Effector memory CD8-positive, alpha-beta T cell (primary cell): Measurements from ENCODE around the gene MYO7B.
"Not testable (repeated sequence)": the region's sequence is repeated elsewhere in the genome, so short reads cannot be mapped to it uniquely, and the experiment has no call there.

Source experiments
- ATAC-seq: fragments of 150-1000 bp; cut with Tn5 transposase; replicated peaks from 2 replicates; pipeline ENCODE4 v1.10.0; 2021; ENCODE audit warnings: mild to moderate bottlenecking, moderate library complexity
- DNase-seq, 3 experiments: peaks; one replicate each; pipeline ENCODE4 v3.0.0; 2021
- H3K27ac Mint-ChIP-seq, 2 donors: one replicate each; pipeline ENCODE4 v1.8.0; 2022; ENCODE audit warnings: mild to moderate bottlenecking in 2 of 2, mixed read lengths in 2 of 2, moderate library complexity in 2 of 2
- H3K27me3 Mint-ChIP-seq, 2 donors: one replicate each; pipeline ENCODE4 v1.8.0; 2022; ENCODE audit warnings: mixed read lengths in 2 of 2
- H3K36me3 Mint-ChIP-seq: one replicate; pipeline ENCODE4 v1.8.0; 2022; ENCODE audit warnings: mild to moderate bottlenecking, moderate library complexity, mixed read lengths; ENCODE audit not compliant: insufficient read depth
- H3K4me1 Mint-ChIP-seq, 2 donors: one replicate each; pipeline ENCODE4 v1.8.0; 2022; ENCODE audit warnings: low read depth in 2 of 2, mixed read lengths in 2 of 2
- H3K4me3 Mint-ChIP-seq, 2 donors: one replicate each; pipeline ENCODE4 v1.8.0; 2022; ENCODE audit warnings: mild to moderate bottlenecking in 2 of 2, mixed read lengths in 2 of 2, moderate library complexity in 2 of 2
- H3K9me3 Mint-ChIP-seq, 2 donors: one replicate each; pipeline ENCODE4 v1.8.0; 2022; ENCODE audit warnings: mixed read lengths in 2 of 2

Gene MYO7B

GRCh38 chr2:127512362-127512761 is 23.1 kb upstream of the MYO7B start:
- H3K27ac Mint-ChIP-seq = peak overlapping the region; percentile 70 to 84
- peaks cover 22% of the 10 kb centered on the region for H3K36me3 Mint-ChIP-seq
- no peak overlapping the region for H3K4me3 Mint-ChIP-seq
- peaks cover 62 to 92% of the 10 kb centered on the region in 2 donors for H3K4me1 Mint-ChIP-seq
- no peaks in the 10 kb centered on the region for H3K27me3 Mint-ChIP-seq
- DNase-seq (no peak), ATAC-seq (no peak)
- H3K9me3 Mint-ChIP-seq = no peaks in the 10 kb centered on the region

- peaks cover 55 to 86% of the 10 kb centered on the region in 2 donors for H3K4me1 Mint-ChIP-seq
- DNase-seq (no peak), ATAC-seq (no peak)
- H3K36me3 Mint-ChIP-seq = peaks cover 32% of the 10 kb centered on the region
- H3K27ac Mint-ChIP-seq = peak overlapping the region in 1 of 2 donors; percentile 66
- H3K9me3 Mint-ChIP-seq = no peaks in the 10 kb centered on the region
- H3K4me3 Mint-ChIP-seq = no peak overlapping the region
- no peaks in the 10 kb centered on the region for H3K27me3 Mint-ChIP-seq
Observed at GRCh38 chr2:127514076-127514475, 21.4 kb upstream of the MYO7B start.

- H3K36me3 Mint-ChIP-seq = peaks cover 32% of the 10 kb centered on the region
- peaks cover 53 to 83% of the 10 kb centered on the region in 2 donors for H3K4me1 Mint-ChIP-seq
- H3K27ac Mint-ChIP-seq = peak overlapping the region; percentile 66
- no peak for ATAC-seq
- H3K4me3 Mint-ChIP-seq = no peak overlapping the region
- no peaks in the 10 kb centered on the region for H3K27me3 Mint-ChIP-seq
- H3K9me3 Mint-ChIP-seq = no peaks in the 10 kb centered on the region
- no peak for DNase-seq
Observed at GRCh38 chr2:127514485-127514884, 21.0 kb upstream of the MYO7B start.

GRCh38 chr2:127515383-127515915 is 20.0 kb upstream of the MYO7B start:
- ATAC-seq (no peak), DNase-seq (no peak)
- Mint-ChIP-seq H3K27me3 (no peaks in the 10 kb centered on the region), H3K4me3 (no peak overlapping the region), H3K36me3 (peaks cover 32% of the 10 kb centered on the region), H3K27ac (peak overlapping the region; percentile 66 to 83), H3K4me1 (peaks cover 53 to 82% of the 10 kb centered on the region in 2 donors), H3K9me3 (no peaks in the 10 kb centered on the region)

- Mint-ChIP-seq H3K27me3 (no peaks in the 10 kb centered on the region), H3K9me3 (no peaks in the 10 kb centered on the region), H3K4me1 (peaks cover 47 to 79% of the 10 kb centered on the region in 2 donors), H3K4me3 (no peak overlapping the region), H3K27ac (peak overlapping the region; percentile 66 to 83), H3K36me3 (peaks cover 38% of the 10 kb centered on the region)
- no peak for ATAC-seq
- DNase-seq = no peak
Observed at GRCh38 chr2:127516041-127516762, 19.3 kb upstream of the MYO7B start.

GRCh38 chr2:127517465-127517864 is 18.0 kb upstream of the MYO7B start:
- H3K4me1 Mint-ChIP-seq = peaks cover 44 to 72% of the 10 kb centered on the region in 2 donors
- H3K4me3 Mint-ChIP-seq = no peak overlapping the region
- ATAC-seq (no peak), DNase-seq (no peak)
- H3K36me3 Mint-ChIP-seq = peaks cover 44% of the 10 kb centered on the region
- H3K27ac Mint-ChIP-seq = peak overlapping the region; percentile 12 to 70
- H3K9me3 Mint-ChIP-seq = no peaks in the 10 kb centered on the region
- no peaks in the 10 kb centered on the region for H3K27me3 Mint-ChIP-seq

GRCh38 chr2:127520424-127520823 is 15.1 kb upstream of the MYO7B start:
- Mint-ChIP-seq H3K27ac (peak overlapping the region; percentile 23 to 78), H3K27me3 (no peaks in the 10 kb centered on the region), H3K9me3 (no peaks in the 10 kb centered on the region), H3K4me3 (no peak overlapping the region), H3K36me3 (peaks cover 43% of the 10 kb centered on the region), H3K4me1 (peaks cover 32 to 60% of the 10 kb centered on the region in 2 donors)
- DNase-seq = no peak
- ATAC-seq = no peak

- Mint-ChIP-seq H3K36me3 (peaks cover 33% of the 10 kb centered on the region), H3K4me1 (peaks cover 23 to 50% of the 10 kb centered on the region in 2 donors), H3K9me3 (no peaks in the 10 kb centered on the region), H3K27ac (peak overlapping the region; percentile 76 to 79), H3K27me3 (no peaks in the 10 kb centered on the region), H3K4me3 (peak overlapping the region; percentile 10 to 47)
- DNase-seq (no peak), ATAC-seq (no peak)
Observed at GRCh38 chr2:127523269-127523939, 12.1 kb upstream of the MYO7B start.

GRCh38 chr2:127524198-127524834 is 11.2 kb upstream of the MYO7B start:
- H3K36me3 Mint-ChIP-seq = peaks cover 33% of the 10 kb centered on the region
- H3K27ac Mint-ChIP-seq = peak overlapping the region; percentile 76 to 99
- H3K27me3 Mint-ChIP-seq, DNase-seq, H3K9me3 Mint-ChIP-seq, ATAC-seq: not testable (repeated sequence)
- peaks cover 23 to 50% of the 10 kb centered on the region in 2 donors for H3K4me1 Mint-ChIP-seq
- H3K4me3 Mint-ChIP-seq = peak overlapping the region; percentile 93 to 94

- peaks cover 32% of the 10 kb centered on the region for H3K36me3 Mint-ChIP-seq
- H3K4me1 Mint-ChIP-seq = peaks cover 23 to 39% of the 10 kb centered on the region in 2 donors
- ATAC-seq (no peak), DNase-seq (no peak)
- H3K4me3 Mint-ChIP-seq = peak overlapping the region; percentile 93 to 94
- H3K27me3 Mint-ChIP-seq = no peaks in the 10 kb centered on the region
- peak overlapping the region; percentile 97 to 99 for H3K27ac Mint-ChIP-seq
- no peaks in the 10 kb centered on the region for H3K9me3 Mint-ChIP-seq
Observed at GRCh38 chr2:127525691-127526131, 9.8 kb upstream of the MYO7B start.

- no peaks in the 10 kb centered on the region for H3K9me3 Mint-ChIP-seq
- no peaks in the 10 kb centered on the region for H3K27me3 Mint-ChIP-seq
- peak within 1 kb of the TSS; percentile 97 to 99 for H3K27ac Mint-ChIP-seq
- ATAC-seq (peak; percentile 87), DNase-seq (peak; percentile 86 to 88 (median 86))
- peaks cover 23 to 37% of the 10 kb centered on the region in 2 donors for H3K4me1 Mint-ChIP-seq
- peak within 1 kb of the TSS; percentile 93 to 94 for H3K4me3 Mint-ChIP-seq
- peaks cover 25% of the 10 kb centered on the region for H3K36me3 Mint-ChIP-seq
Observed at GRCh38 chr2:127526132-127527000, 9.1 kb upstream of the MYO7B start, which contains the start of gene IWS1. Gene IWS1, minus strand, starts transcription at chr2:127526489. Its CDS starts 281 bp downstream, at chr2:127526208.

GRCh38 chr2:127527001-127527804 is 8.3 kb upstream of the MYO7B start:
- Mint-ChIP-seq H3K4me3 (peak overlapping the region; percentile 93 to 94), H3K9me3 (no peaks in the 10 kb centered on the region), H3K36me3 (peaks cover 20% of the 10 kb centered on the region), H3K27me3 (no peaks in the 10 kb centered on the region), H3K27ac (peak overlapping the region; percentile 97 to 99), H3K4me1 (peaks cover 20 to 33% of the 10 kb centered on the region in 2 donors)
- DNase-seq (no peak), ATAC-seq (peak; percentile 8)
